GM12873 (cell line): Measurements from ENCODE around the gene KLF6.

Source experiments
- CTCF ChIP-seq: IDR thresholded peaks from 2 replicates; pipeline ENCODE4 v1.5.1; 2012; ENCODE audit warnings: low read depth, mild to moderate bottlenecking, moderate library complexity, low read length, control low read depth; ENCODE audit not compliant: insufficient read depth; ENCODE audit errors: missing control alignments

KLF6 gene

DNA sequence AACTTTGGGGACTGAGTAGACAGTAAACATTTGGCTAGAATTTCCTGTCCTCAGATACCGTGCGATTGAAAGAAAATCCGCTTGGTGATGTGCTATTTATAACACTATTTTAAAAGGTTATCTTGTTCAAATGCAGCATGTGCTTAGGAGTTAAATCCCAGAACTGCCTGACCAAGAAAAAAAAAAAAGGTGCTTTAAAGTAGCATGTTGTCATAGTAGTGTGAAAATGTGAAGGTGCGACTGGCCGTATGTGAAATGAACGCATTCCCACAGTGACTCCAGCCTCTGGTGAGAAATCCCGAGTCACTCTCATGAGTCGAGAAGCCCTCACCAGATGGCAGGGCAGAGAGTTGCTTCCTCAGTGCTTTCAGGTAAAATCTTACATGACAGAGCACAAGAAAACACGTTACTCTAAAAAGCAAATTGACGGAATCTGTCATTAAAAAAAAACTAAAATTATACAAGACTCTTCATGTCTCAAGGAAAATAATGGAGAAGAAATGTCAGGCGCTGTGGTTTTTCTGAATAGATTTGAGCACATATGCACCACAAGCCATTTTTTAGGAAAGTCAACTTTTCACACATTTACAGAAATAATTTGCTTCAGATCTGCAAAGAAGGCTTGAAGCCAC, 18.4 kb upstream of the KLF6 start:
- TF ChIP-seq CTCF, result no peak

GRCh38 chr10:3802526-3803265, 17.7 kb upstream of the KLF6 start:
- TF ChIP-seq CTCF, result no peak

GRCh38 chr10:3801558-3802192, 16.7 kb upstream of the KLF6 start:
- no peak for TF ChIP-seq CTCF

DNA sequence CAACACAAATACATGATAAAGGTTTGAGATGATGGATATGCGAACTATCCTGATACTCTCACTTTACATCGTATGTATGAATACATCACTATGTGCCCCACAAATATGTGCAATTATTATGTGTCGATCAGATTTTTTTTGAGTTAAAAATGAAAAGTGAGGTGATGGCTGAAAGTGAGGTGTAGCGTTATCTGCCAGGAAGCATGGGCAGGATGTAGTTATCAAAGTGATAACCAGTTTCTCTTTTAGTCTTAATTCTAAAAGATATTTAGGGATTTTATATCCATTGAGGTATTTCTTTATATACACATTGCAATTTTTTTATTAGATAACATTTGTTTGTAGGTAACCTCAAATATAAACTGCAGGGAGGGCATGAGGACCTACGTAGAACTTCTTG, 15.6 kb upstream of the KLF6 start:
- TF ChIP-seq CTCF, result no peak

GRCh38 chr10:3797750-3798149, 12.7 kb upstream of the KLF6 start:
- TF ChIP-seq CTCF, result no peak

- TF ChIP-seq CTCF, result no peak
Observed at GRCh38 chr10:3793553-3793952, 8.5 kb upstream of the KLF6 start.

GRCh38 chr10:3792710-3793219, 7.8 kb upstream of the KLF6 start:
- TF ChIP-seq CTCF, result no peak
